ENCODE results near the gene NKAIN2.

NKAIN2 gene

GRCh38 chr6:123806561-123806960 is 2.9 kb downstream of the NKAIN2 start:
- no peak for DNase-seq (ENCODE audit: low read depth in 3 of 3, low spot score in 1 of 3)

GRCh38 chr6:123808556-123808955 is 4.9 kb downstream of the NKAIN2 start:
- DNase-seq (ENCODE audit: low read depth in 3 of 3, low spot score in 1 of 3), result no peak

- DNase-seq (ENCODE audit: low read depth in 3 of 3, low spot score in 1 of 3), result no peak
These were observed 6.5 kb downstream of the NKAIN2 start for GRCh38 chr6:123810214-123810613.

- DNase-seq (ENCODE audit: low read depth in 3 of 3, low spot score in 1 of 3), result no peak
These were observed 7.3 kb downstream of the NKAIN2 start for GRCh38 chr6:123810948-123811347.

GRCh38 chr6:123811378-123811777 is 7.7 kb downstream of the NKAIN2 start:
- DNase-seq (ENCODE audit: low read depth in 3 of 3, low spot score in 1 of 3), result no peak

- DNase-seq (ENCODE audit: low read depth in 3 of 3, low spot score in 1 of 3), result no peak
These were observed 9.0 kb downstream of the NKAIN2 start for GRCh38 chr6:123812621-123813020.

- DNase-seq (ENCODE audit: low read depth in 3 of 3, low spot score in 1 of 3), result no peak
These were observed 17.4 kb downstream of the NKAIN2 start for GRCh38 chr6:123821112-123821511.

- no peak for DNase-seq (ENCODE audit: low read depth in 3 of 3, low spot score in 1 of 3)
These were observed 25.8 kb downstream of the NKAIN2 start for GRCh38 chr6:123829302-123829953.

GRCh38 chr6:123830120-123830519 is 26.5 kb downstream of the NKAIN2 start:
- no peak for DNase-seq (ENCODE audit: low read depth in 3 of 3, low spot score in 1 of 3)

GRCh38 chr6:123838505-123839234 is 35.0 kb downstream of the NKAIN2 start:
- DNase-seq (ENCODE audit: low read depth in 3 of 3, low spot score in 1 of 3), result no peak

GRCh38 chr6:123841067-123841896 is 37.6 kb downstream of the NKAIN2 start:
- no peak for DNase-seq (ENCODE audit: low read depth in 3 of 3, low spot score in 1 of 3)

- no peak for DNase-seq (ENCODE audit: low read depth in 3 of 3, low spot score in 1 of 3)
These were observed 40.3 kb downstream of the NKAIN2 start for GRCh38 chr6:123844011-123844410.

- no peak for DNase-seq (ENCODE audit: low read depth in 3 of 3, low spot score in 1 of 3)
These were observed 44.7 kb downstream of the NKAIN2 start for GRCh38 chr6:123848347-123848746.

- no peak for DNase-seq (ENCODE audit: low read depth in 3 of 3, low spot score in 1 of 3)
These were observed 45.7 kb downstream of the NKAIN2 start for GRCh38 chr6:123849406-123849805.

GRCh38 chr6:123850555-123850954 is 46.9 kb downstream of the NKAIN2 start:
- DNase-seq (ENCODE audit: low read depth in 3 of 3, low spot score in 1 of 3), result no peak

GRCh38 chr6:123854201-123854600 is 50.5 kb downstream of the NKAIN2 start:
- no peak for DNase-seq (ENCODE audit: low read depth in 3 of 3, low spot score in 1 of 3)

GRCh38 chr6:123855506-123855905 is 51.8 kb downstream of the NKAIN2 start:
- no peak for DNase-seq (ENCODE audit: low read depth in 3 of 3, low spot score in 1 of 3)

GRCh38 chr6:123859291-123859690 is 55.6 kb downstream of the NKAIN2 start:
- DNase-seq (ENCODE audit: low read depth in 3 of 3, low spot score in 1 of 3), result no peak

GRCh38 chr6:123869334-123869733 is 65.7 kb downstream of the NKAIN2 start:
- DNase-seq (ENCODE audit: low read depth in 3 of 3, low spot score in 1 of 3), result no peak

GRCh38 chr6:123873974-123874373 is 70.3 kb downstream of the NKAIN2 start:
- DNase-seq (ENCODE audit: low read depth in 3 of 3, low spot score in 1 of 3), result no peak

- no peak for DNase-seq (ENCODE audit: low read depth in 3 of 3, low spot score in 1 of 3)
These were observed 72.1 kb downstream of the NKAIN2 start for GRCh38 chr6:123875784-123876183.

- no peak for DNase-seq (ENCODE audit: low read depth in 3 of 3, low spot score in 1 of 3)
These were observed 76.1 kb downstream of the NKAIN2 start for GRCh38 chr6:123879749-123880148.

All from stimulated activated CD4-positive, alpha-beta T cell treated with anti-CD3 and anti-CD28 coated beads, TNF-alpha, amount 100 ng/mL, for 1 hour (primary cell).